Sciatic nerve (tissue), 2 donors: ENCODE data around the gene PPM1K. TPM values are rescaled to one million over a fixed set of nuclear protein-coding genes. Genes with fewer than 3 reads are reported as not detected.

ENCODE experiments used
- ATAC-seq: fragments of 200-7000 bp; cut with Tn5 transposase; one replicate; pipeline ENCODE4 v1.9.1; 2020; ENCODE audit warnings: mild to moderate bottlenecking, moderate library complexity
- DNase-seq: peaks from one replicate; pipeline ENCODE4 v3.0.0-alpha.2; 2020; ENCODE audit warnings: low spot score
- intact Hi-C: fragments of 100-400 bp; cut with DNase I; formaldehyde crosslinking; loops from one replicate; pipeline ENCODE4 v1.14.2; 2022
- total RNA-seq: library from RNA; stranded (reverse); fragmentation: NEBNext Ultra II Directional; extraction: Animal tissue kit (Norgen Biotek cat#: 25700); gene quantifications from one replicate; pipeline ENCODE4 v1.2.1, GENCODE V29; 2021
- donor health status: DM: no; HTN: no; CAD: no.
- donor health status: DM: no; HTN: no; CAD: no.

The PPM1K gene
- total RNA-seq, 1 donor from 2014 or later = 78.9 TPM

DNA sequence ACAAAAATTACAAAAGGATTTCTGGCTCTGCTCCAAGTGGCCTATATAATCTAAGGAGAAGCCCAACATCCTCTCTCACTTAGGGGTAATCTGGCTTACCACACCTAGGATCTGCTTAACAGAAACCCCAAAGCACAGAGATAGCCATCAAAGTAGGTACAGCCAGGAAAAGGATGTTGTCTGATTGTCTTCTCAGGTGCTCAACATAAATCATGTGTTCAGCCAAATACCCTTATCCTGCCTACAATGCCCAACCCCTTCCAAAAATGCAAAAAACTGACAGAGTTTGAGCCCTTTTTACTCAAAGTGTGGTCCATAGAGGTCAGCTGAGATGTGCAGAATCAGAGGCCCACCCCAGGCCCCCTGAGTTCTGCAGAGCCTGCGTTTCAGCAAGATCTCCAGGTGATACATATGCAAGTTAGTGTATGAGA lies 53.9 kb downstream of the PPM1K start:
- intact Hi-C loops = no loop called here
- no peak for ATAC-seq
- no peak for DNase-seq

DNA sequence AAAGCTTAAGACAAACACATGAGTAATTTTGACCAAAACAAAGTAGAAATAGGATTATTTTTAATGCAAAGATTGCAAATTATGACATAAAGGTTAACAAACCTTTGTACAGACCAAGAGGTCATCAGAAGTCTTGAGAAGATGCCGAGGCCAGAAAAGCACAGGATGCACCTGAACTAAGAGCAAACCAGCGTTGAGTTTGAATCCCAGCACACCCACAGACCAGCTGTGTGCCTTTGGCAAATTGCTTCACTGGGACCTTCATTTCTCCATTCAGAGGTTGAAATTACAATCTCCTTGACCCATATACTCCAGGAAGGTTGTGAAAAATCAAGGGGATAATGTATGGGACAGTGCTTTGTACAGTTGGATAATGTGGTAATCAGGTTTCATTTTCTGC lies 56.6 kb downstream of the PPM1K start:
- intact Hi-C loops = no loop called here
- DNase-seq (no peak), ATAC-seq (no peak)

DNA sequence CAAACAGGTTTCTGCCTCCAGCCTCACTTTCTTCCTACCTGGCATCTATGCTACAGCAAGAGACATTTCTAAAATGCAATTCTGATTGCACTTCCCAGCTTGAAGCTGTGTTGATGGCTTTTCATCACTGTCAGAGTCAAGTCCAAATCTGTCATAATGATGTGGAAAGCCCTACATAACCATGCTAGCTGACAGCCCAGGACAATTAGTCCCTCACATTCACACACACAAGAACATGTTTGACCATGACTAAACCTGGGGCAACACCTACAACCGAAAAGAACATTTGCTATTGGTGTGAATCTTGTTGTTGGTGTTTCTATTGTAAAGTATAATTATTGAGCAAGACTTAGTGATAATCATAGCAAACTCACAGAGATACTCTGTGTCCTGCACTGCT lies 58.2 kb downstream of the PPM1K start:
- ATAC-seq = no peak
- no peak for DNase-seq
- intact Hi-C loops = no loop called here

DNA sequence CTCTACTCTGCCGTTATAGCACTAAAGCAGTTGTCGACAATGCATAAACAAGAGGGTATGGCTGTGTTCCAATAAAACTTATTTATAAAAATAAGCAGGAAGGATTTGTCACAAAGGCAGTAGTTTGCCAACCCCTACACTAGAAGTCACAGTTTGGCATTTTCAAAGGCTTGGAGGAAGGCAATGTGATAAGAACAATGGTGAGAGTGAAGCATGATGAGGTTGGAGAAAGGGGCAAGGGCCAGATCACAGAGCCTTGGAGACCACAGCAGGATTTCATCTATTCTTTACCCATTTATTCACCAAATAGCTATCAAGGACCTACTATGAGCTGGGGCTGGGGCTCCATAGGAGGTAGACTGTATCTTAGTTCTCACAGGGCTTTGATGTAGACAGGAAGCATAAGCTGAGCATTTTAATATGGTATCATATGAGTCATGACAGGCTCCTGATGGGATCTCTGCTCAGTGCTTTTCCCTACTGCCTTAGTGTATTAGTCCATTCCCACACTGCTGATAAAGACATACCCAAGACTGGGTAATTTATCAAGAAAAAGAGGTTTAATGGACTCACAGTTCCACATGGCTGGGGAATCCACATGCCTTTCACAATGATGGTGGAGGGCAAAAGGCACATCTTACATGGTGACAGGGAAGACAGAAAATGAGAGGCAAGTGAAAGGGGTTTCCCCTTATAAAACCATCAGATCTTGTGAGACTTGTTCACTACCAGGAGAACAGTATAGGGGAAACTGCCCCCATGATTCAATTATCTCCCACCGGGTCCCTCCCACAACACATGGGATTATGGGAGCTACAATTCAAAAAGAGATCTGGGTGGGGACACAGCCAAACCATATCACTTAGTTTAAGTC lies 58.9 kb downstream of the PPM1K start:
- no peak for ATAC-seq
- intact Hi-C loops = no loop called here
- no peak for DNase-seq

DNA sequence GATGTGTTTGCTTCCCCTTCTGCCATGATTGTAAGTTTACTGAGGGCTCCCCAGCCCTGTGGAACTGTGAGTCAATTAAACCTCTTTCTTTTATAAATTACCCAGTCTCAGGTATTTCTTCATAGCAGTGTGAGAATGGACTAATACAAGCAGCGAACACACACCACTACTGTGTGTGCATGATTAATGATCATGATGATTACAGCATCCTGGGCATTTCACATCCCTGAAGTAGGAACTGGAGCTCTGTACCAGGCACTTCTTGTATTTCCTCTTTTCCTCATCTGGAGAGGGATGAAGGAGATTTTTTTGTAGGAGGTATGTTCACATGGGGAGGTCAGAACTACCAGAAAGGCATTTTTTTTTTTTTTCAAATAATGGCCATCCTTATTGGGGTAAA lies 60.8 kb downstream of the PPM1K start:
- no peak for ATAC-seq
- no peak for DNase-seq
- intact Hi-C loops = no loop called here

DNA sequence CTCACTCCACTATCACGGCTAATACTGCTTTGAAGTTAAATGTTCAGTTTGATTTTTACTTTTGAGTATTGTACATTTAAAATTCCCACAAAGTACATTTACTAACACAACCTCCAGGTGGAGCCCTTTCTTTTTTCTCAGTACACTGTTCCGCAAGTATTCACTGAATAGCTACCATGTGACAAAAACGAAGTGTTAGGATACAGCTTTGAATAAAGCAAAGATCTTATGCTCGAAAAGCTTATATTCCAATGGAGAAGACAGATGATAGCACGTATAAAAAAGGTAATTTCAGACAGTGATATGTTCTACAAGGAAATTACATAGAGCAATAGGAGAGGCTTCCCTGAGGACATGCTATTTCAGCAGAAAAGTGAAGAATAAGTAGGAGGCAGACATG lies 65.3 kb downstream of the PPM1K start:
- intact Hi-C loops = loop anchor here (5.0 to 10.0 kb wide), 2 partner anchors 298 to 364 kb away; no protein-coding TSS in a partner anchor
- no peak for DNase-seq

DNA sequence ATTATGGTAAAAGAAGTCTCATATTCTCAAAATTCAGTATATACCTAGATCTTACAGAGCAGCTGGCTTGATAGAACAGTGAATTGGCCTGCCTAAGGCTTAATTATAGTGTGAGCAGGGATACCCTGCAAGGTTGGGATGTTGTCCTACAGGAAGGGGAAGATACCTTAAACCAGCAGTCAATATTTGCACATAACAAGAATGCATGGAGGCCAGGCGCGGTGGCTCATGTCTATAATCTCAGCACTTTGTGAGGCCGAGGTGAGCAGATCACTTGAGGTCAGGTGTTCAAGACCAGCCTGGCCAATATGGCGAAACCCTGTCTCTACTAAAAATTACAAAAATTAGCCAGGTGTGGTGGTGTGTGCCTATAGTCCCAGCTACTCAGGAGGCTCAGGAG lies 67.2 kb downstream of the PPM1K start:
- ATAC-seq = no peak
- intact Hi-C loops = loop anchor here (1.0 to 10.0 kb wide), 3 partner anchors 182 to 362 kb away; no protein-coding TSS in a partner anchor
- no peak for DNase-seq

More for the DNA sequence above, 65.3 kb downstream of the PPM1K start:
- ATAC-seq = peak; percentile 82

DNA sequence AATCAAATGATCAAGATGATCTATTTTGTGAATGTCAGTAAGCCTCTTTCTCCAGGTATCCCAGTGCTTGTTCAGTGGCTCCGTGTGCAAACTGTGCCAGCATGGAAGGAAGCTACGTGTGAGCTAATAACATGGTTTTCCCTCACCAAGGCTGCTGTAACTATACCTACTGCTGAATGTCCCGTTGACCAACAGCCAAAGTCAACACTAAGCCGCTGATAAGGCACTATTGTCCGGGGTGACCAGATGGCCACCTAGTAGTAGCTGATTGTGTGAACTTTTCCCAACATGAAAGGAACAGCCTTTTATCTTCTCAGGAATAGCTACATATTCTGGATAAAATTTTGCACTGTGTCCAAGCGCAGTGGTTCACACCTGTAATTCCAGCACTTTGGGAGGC lies 68.0 kb downstream of the PPM1K start:
- DNase-seq = no peak
- intact Hi-C loops = loop anchor here (5.0 to 10.0 kb wide), 2 partner anchors 301 to 362 kb away; no protein-coding TSS in a partner anchor
- ATAC-seq = no peak

DNA sequence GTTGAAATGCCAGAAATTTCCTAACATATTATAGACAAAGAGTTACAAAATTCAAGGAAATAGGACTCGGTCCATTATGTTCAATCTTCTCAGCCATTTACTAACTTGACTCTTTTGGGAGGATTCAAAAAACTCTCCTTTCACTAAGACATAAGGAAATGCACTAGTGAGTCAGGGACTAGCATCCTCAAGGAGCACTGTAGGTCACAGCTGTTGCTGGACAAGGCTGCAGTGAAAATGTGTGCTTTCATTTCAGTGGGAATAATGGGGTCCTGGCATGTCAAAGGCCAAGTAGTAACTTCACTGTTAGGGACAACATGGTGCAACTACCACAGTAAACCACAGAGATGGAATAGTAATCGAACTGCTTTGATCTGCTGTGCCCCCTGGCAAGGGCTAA lies 69.0 kb downstream of the PPM1K start:
- intact Hi-C loops = loop anchor here (5.0 to 10.0 kb wide), 2 partner anchors 302 to 361 kb away; no protein-coding TSS in a partner anchor
- ATAC-seq (no peak), DNase-seq (no peak)

DNA sequence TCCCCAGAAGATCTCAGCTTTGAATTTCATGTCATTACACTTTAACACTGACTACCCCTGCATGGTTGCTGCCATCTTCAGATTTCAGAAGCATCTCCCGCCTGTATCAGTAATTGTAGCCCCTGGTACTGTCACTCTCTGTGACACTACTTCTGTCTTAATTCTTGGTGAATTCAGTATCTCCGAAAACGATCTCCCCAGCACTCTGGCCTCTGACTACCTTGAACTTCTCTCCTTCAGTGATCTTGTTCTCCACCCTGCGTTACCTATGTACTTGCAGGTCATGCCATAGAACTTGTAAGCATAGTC lies 72.2 kb downstream of the PPM1K start:
- DNase-seq (no peak), ATAC-seq (no peak)
- intact Hi-C loops = loop anchor here (10.0 kb wide), 1 partner anchor 357 kb away; no protein-coding TSS in a partner anchor

DNA sequence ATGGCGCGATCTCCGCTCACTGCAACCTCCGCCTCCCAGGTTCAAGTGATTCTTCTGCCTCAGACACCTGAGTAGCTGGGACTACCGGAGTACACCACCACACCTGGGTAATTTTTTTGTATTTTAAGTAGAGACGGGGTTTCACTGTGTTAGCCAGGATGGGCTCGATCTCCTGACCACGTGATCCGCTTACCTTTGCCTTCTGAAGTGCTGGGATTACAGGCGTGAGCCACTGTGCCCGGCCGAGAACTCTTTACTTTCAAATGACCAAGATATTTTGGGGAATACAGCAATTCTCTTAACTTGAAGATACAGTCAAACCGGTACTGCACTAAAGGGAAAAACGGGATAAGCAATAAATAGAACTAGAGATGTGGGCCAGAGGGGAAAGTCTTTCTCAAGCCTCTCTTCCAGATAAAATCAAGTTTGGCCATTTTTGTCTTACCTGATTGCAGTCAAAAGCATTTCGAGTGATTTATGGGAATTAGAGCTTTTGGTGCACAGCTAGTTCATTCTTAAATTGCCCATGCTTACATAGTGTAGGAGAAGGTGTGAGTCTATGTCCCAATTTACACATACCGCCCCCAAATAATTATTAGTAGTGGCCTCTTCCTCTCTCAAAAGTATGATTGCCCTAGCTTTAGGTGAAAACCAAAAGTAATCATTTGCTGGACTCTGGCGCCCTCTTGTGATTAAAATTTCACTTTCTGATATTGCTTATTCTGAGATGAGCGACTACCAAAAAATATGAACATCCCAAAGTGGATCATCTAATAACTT lies 72.7 kb downstream of the PPM1K start:
- DNase-seq = no peak
- peak; percentile 73 for ATAC-seq
- intact Hi-C loops = loop anchor here (10.0 kb wide), 1 partner anchor 357 kb away; no protein-coding TSS in a partner anchor

DNA sequence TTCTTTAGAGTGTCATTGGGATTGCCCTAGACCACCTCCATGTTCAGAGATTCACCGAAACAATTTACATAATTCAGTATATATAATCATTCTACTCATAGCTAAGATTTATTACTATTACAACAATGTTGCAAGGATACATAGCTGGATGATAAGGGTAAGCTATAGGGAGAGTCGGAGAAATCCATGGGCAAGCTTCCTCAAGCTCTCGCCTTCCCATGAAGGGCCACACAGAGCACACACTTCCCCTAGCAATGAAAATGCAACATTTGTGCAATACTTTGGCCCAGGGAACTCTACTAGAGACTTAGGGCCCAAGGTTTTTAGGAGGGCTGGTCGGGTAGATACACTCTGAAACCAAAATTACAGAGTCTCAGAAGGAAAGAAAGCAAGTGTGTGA lies 76.2 kb downstream of the PPM1K start:
- ATAC-seq (no peak), DNase-seq (no peak)
- intact Hi-C loops = no loop called here

Other genes with a start within 250 kb of the PPM1K start
- 3.6 TPM for gene ABCG2, start 125.9 kb downstream of the PPM1K start, total RNA-seq
- gene HERC6, start 94.3 kb upstream of the PPM1K start, total RNA-seq = 9.5 TPM
- 8.0 TPM for gene HERC5, start 172.6 kb upstream of the PPM1K start, total RNA-seq
- gene PYURF, start 239.2 kb upstream of the PPM1K start, total RNA-seq = 69.5 TPM